Measurements from ENCODE around the gene CYP4F2. TPM values are rescaled to one million over a fixed set of nuclear protein-coding genes. Genes with fewer than 3 reads are reported as not detected.

The CYP4F2 gene
- total and polyA plus RNA-seq, 2 of the 8 experiments (the other 6 are each of a cell fraction or from before 2014, with no cell fraction given): not detected

GRCh38 chr19:15892012-15892411 is 5.9 kb downstream of the CYP4F2 start:
- no peaks in the 10 kb centered on the region for H3K4me1 ChIP-seq (replicated peaks in 1 of 4; ENCODE audit: control insufficient read depth in 3 of 4, insufficient read depth in 4 of 4, low read length in 3 of 4)
- CTCF ChIA-PET (ENCODE audit: partially characterized antibody): no interaction called here
- FAIRE-seq (no peak), DNase-seq (ENCODE audit: low read depth in 1 of 2, low spot score in 2 of 2) (no peak)
- no peak overlapping the region for H3K18ac ChIP-seq (ENCODE audit: extremely low read depth, low read length)
- H3K36me3 ChIP-seq (ENCODE audit: control insufficient read depth in 2 of 4, insufficient read depth in 4 of 4, low read length in 3 of 4): no peaks in the 10 kb centered on the region
- peaks cover 5% of the 10 kb centered on the region; the same call in 1 of the 2 replicates for H3K23me2 ChIP-seq (ENCODE audit: low read depth, low read length)
- no peak overlapping the region for H2BK12ac ChIP-seq (ENCODE audit: low read depth, low read length)
- 74% methylated on average over 6 of the region's 6 CpGs; no CpG with 5 or more reads in 1 of the 2 experiments for WGBS, 2 experiments (ENCODE audit: extremely low coverage in 1 of 2, insufficient coverage in 1 of 2, insufficient read length in 1 of 2, insufficient replicate concordance in 2 of 2, low coverage in 1 of 2, low lambda C conversion rate in 2 of 2, missing lambda C conversion rate in 1 of 2)
- no peaks in the 10 kb centered on the region for H3K27me3 ChIP-seq (replicated peaks in 1 of 4; ENCODE audit: control insufficient read depth in 3 of 4, extremely low read depth in 1 of 4, insufficient read depth in 3 of 4, low read length in 3 of 4)
- no peak overlapping the region for H4K5ac ChIP-seq (ENCODE audit: insufficient read length, low read depth, low read length)
- no peak overlapping the region for H3K23ac ChIP-seq (ENCODE audit: insufficient read length)
- H4K91ac ChIP-seq (replicated peaks; ENCODE audit: insufficient read length, low read length): no peak overlapping the region
- H2BK5ac ChIP-seq (ENCODE audit: low read depth, low read length): no peak overlapping the region
- no peaks in the 10 kb centered on the region for H4K20me1 ChIP-seq (replicated peaks in 1 of 2; ENCODE audit: control insufficient read depth in 1 of 2, insufficient read depth in 2 of 2, low read length in 2 of 2)
- H3K56ac ChIP-seq (replicated peaks; ENCODE audit: insufficient read length, low read depth, low read length): no peak overlapping the region
- H3K27ac ChIP-seq (ENCODE audit: low read depth, low read length): no peak overlapping the region
- H4K8ac ChIP-seq (ENCODE audit: extremely low read depth, insufficient read depth, low read length): no peak overlapping the region
- H3K79me2 ChIP-seq (ENCODE audit: control insufficient read depth in 1 of 2, insufficient read depth in 2 of 2, low read length in 2 of 2): no peaks in the 10 kb centered on the region
- H3K9me3 ChIP-seq (ENCODE audit: insufficient read depth in 2 of 2, low read depth in 1 of 2, low read length in 1 of 2): peaks cover 77 to 88% of the 10 kb centered on the region in 2 experiments
- H2BK15ac ChIP-seq (ENCODE audit: low read length): no peak overlapping the region
- no peak for TF ChIP-seq CTBP2 (IDR thresholded peaks at IDR 0.05; ENCODE audit: borderline replicate concordance, insufficient read depth, insufficient read length, low read length)
- TF ChIP-seq KDM4A (IDR thresholded peaks at IDR 0.05; ENCODE audit: low read depth, low read length, severe bottlenecking): no peak
- TF ChIP-seq MAX (IDR thresholded peaks at IDR 0.05): no peak
- TF ChIP-seq KDM5A (IDR thresholded peaks at IDR 0.05; ENCODE audit: low read length): no peak
- no peak for TF ChIP-seq RNF2 (IDR thresholded peaks at IDR 0.05; ENCODE audit: borderline replicate concordance, low read depth, low read length, missing control alignments, poor library complexity, severe bottlenecking)
- TF ChIP-seq NRF1 (IDR thresholded peaks at IDR 0.05; ENCODE audit: low read depth, low read length): no peak
- TF ChIP-seq JUND (IDR thresholded peaks at IDR 0.05; ENCODE audit: low read length): no peak
- no peak for TF ChIP-seq ATF3 (IDR thresholded peaks at IDR 0.05; ENCODE audit: insufficient read depth, low read depth, low read length)
- TF ChIP-seq RAD21 (IDR thresholded peaks at IDR 0.05 in 1 of 2, conservative IDR thresholded peaks at IDR 0.05 in 1 of 2; ENCODE audit: low read depth in 2 of 2, low read length in 2 of 2): no peak
- no peak for TF ChIP-seq RFX5 (IDR thresholded peaks at IDR 0.05; ENCODE audit: borderline replicate concordance, low read depth, low read length)
- TF ChIP-seq CBX8 (IDR thresholded peaks at IDR 0.05; ENCODE audit: borderline replicate concordance, low read depth, low read length): no peak
- TF ChIP-seq TCF12 (IDR thresholded peaks at IDR 0.05; ENCODE audit: low read depth, low read length): no peak
- H3K9ac ChIP-seq (replicated peaks in 1 of 4; ENCODE audit: extremely low read depth in 1 of 4, low read depth in 3 of 4, low read length in 3 of 4): no peak overlapping the region
- no peak overlapping the region for H2AK5ac ChIP-seq (ENCODE audit: low read depth, low read length)
- no peak overlapping the region for H2BK20ac ChIP-seq (ENCODE audit: low read length)
- no peak overlapping the region for H3K4me2 ChIP-seq (ENCODE audit: insufficient read depth in 1 of 2, low read depth in 2 of 2, low read length in 2 of 2)
- no peak overlapping the region for H3K14ac ChIP-seq (ENCODE audit: insufficient read length)
- H3K4ac ChIP-seq (replicated peaks; ENCODE audit: insufficient read length, low read depth, low read length): no peak overlapping the region
- H2BK120ac ChIP-seq (replicated peaks; ENCODE audit: low read depth, low read length): no peak overlapping the region
- POLR2A ChIA-PET (ENCODE audit: partially characterized antibody): no interaction called here
- H3K4me3 ChIP-seq (ENCODE audit: extremely low read depth in 1 of 4, insufficient read depth in 2 of 4, low read depth in 3 of 4, low read length in 4 of 4): no peak overlapping the region
- H2AFZ ChIP-seq (ENCODE audit: low read length): no peak overlapping the region
- no peaks in the 10 kb centered on the region for H3K79me1 ChIP-seq (ENCODE audit: low read depth, low read length)

Data from H1 (cell line).